Endothelial cell of umbilical vein (primary cell): ENCODE data around the gene KATNAL2. TPM values are rescaled to one million over a fixed set of nuclear protein-coding genes. Genes with fewer than 3 reads are reported as not detected.

Source experiments
- BruUV-seq: library from RNA; stranded (reverse); fragments of 400-500 nt; replicated peaks from 2 replicates; lab custom pipeline; 2021; lab: Mats Ljungman, UMichigan
- CTCF ChIA-PET: fragments of 300-600, 350-600 bp; sonication (Branson Sonifier 250); formaldehyde crosslinking; loops from one replicate; lab custom pipeline; 2021; ENCODE audit warnings: antibody characterized with exemption, inconsistent platforms; lab: Charles Lee
- POLR2A ChIA-PET: fragments of 300-600, 350-600 bp; sonication (Branson Sonifier 250); formaldehyde crosslinking; loops from one replicate; lab custom pipeline; 2021; ENCODE audit warnings: antibody characterized with exemption, inconsistent platforms; lab: Charles Lee
- DNase-seq: peaks from one replicate; pipeline ENCODE4 v3.0.0-alpha.2; 2011; ENCODE audit warnings: low read depth, low spot score
- FAIRE-seq: peaks from 2 replicates; lab custom pipeline; 2011; peaks lifted over from hg19 to GRCh38; lab: Jason Lieb, UNC
- H2AFZ ChIP-seq: 2 replicates; pipeline ENCODE4 v1.6.0; 2012; ENCODE audit warnings: low read depth, low read length, control low read depth, inconsistent platforms
- H3K27ac ChIP-seq: 2 replicates; pipeline ENCODE4 v1.5.1; 2011; ENCODE audit warnings: low read depth, mild to moderate bottlenecking, control low read depth, low read length, moderate library complexity; ENCODE audit not compliant: insufficient read depth
- H3K27me3 ChIP-seq, 2 experiments: 2 replicates each; pipeline versions ENCODE4 v1.6.0 to v1.6.1; 2011; ENCODE audit warnings: low read length in 2 of 2, mixed read lengths in 1 of 2; ENCODE audit not compliant: control insufficient read depth in 2 of 2, insufficient read depth in 2 of 2
- H3K36me3 ChIP-seq, 2 experiments: 2 replicates in 1 of 2; 3 replicates in 1 of 2; pipeline ENCODE4 v1.5.1; 2011; ENCODE audit warnings: low read length in 2 of 2, mild to moderate bottlenecking in 1 of 2, moderate library complexity in 1 of 2; ENCODE audit not compliant: control insufficient read depth in 2 of 2, insufficient read depth in 2 of 2; ENCODE audit errors: extremely low read depth in 1 of 2
- H3K4me1 ChIP-seq: 3 replicates; pipeline ENCODE4 v1.5.1; 2011; ENCODE audit warnings: mild to moderate bottlenecking, low read length; ENCODE audit not compliant: control insufficient read depth, insufficient read depth; ENCODE audit errors: extremely low read depth
- H3K4me2 ChIP-seq: 2 replicates; pipeline ENCODE4 v1.6.1; 2011; ENCODE audit warnings: low read length, control low read depth, mixed read lengths; ENCODE audit not compliant: insufficient read depth
- H3K4me3 ChIP-seq, 3 experiments: fragments of 200-600 bp in 1 of 3; sonication (generic), shearing (Covaris generic) in 1 of 3; replicated peaks in 1 of 3; 2 replicates each; pipeline ENCODE4 v1.5.1; 2011 to 2016; ENCODE audit warnings: control low read depth in 3 of 3, low read length in 3 of 3, mild to moderate bottlenecking in 2 of 3, inconsistent platforms in 1 of 3, low read depth in 1 of 3, moderate library complexity in 1 of 3; ENCODE audit not compliant: insufficient read depth in 1 of 3
- H3K79me2 ChIP-seq: 2 replicates; pipeline ENCODE4 v1.6.0; 2012; ENCODE audit warnings: low read length, inconsistent platforms; ENCODE audit not compliant: control insufficient read depth, insufficient read depth
- H3K9ac ChIP-seq: replicated peaks from 2 replicates; pipeline ENCODE3; 2011; ENCODE audit warnings: low read length, control low read depth; ENCODE audit not compliant: insufficient read depth; ENCODE audit errors: extremely low read depth
- H3K9me1 ChIP-seq: replicated peaks from 3 replicates; pipeline ENCODE4 v1.6.0; 2011; ENCODE audit warnings: mild to moderate bottlenecking, low read length; ENCODE audit not compliant: control insufficient read depth, insufficient read depth; ENCODE audit errors: extremely low read depth
- H3K9me3 ChIP-seq: replicated peaks from 2 replicates; pipeline ENCODE4 v1.5.1; 2012; ENCODE audit warnings: low read length, inconsistent platforms; ENCODE audit not compliant: control insufficient read depth, insufficient read depth
- H4K20me1 ChIP-seq: replicated peaks from 2 replicates; pipeline ENCODE3; 2011; ENCODE audit warnings: mild to moderate bottlenecking, low read length; ENCODE audit not compliant: control insufficient read depth, insufficient read depth; ENCODE audit errors: extremely low read depth
- CTCF ChIP-seq, 2 donors: IDR thresholded peaks; 1 replicate in 1 of 2; 2 replicates in 1 of 2; pipeline ENCODE4 v1.5.1; 2011; ENCODE audit warnings: low read length in 2 of 2, mild to moderate bottlenecking in 2 of 2, moderate library complexity in 2 of 2, control low read depth in 1 of 2, inconsistent platforms in 1 of 2, low read depth in 1 of 2; ENCODE audit not compliant: insufficient read depth in 1 of 2; ENCODE audit errors: extremely low read depth in 1 of 2
- EZH2 ChIP-seq: IDR thresholded peaks from 2 replicates; pipeline ENCODE4 v1.6.1; 2012; ENCODE audit warnings: borderline replicate concordance, low read depth, mild to moderate bottlenecking, moderate library complexity, low read length, inconsistent platforms; ENCODE audit not compliant: severe bottlenecking
- FOS ChIP-seq: IDR thresholded peaks from 2 replicates; pipeline ENCODE4 v1.6.1; 2011; ENCODE audit warnings: mild to moderate bottlenecking, low read length, moderate library complexity, borderline replicate concordance; ENCODE audit not compliant: insufficient read depth
- GATA2 ChIP-seq: IDR thresholded peaks from 2 replicates; pipeline ENCODE4 v1.7.0; 2011; ENCODE audit warnings: low read depth, mild to moderate bottlenecking, moderate library complexity, mixed read lengths, low read length; ENCODE audit not compliant: insufficient read length, insufficient read depth
- JUN ChIP-seq: IDR thresholded peaks from 2 replicates; pipeline ENCODE4 v1.6.1; 2011; ENCODE audit warnings: borderline replicate concordance, low read depth; ENCODE audit not compliant: insufficient read length, insufficient read depth
- MAX ChIP-seq: IDR thresholded peaks from 2 replicates; pipeline ENCODE4 v1.6.1; 2011; ENCODE audit not compliant: insufficient read depth, insufficient read length
- MYC ChIP-seq: IDR thresholded peaks from one replicate; pipeline ENCODE4 v1.6.1; 2011; ENCODE audit warnings: mild to moderate bottlenecking, low read depth, low read length
- POLR2A ChIP-seq: IDR thresholded peaks from 2 replicates; pipeline ENCODE4 v1.6.1; 2012; ENCODE audit warnings: low read depth, mild to moderate bottlenecking, control low read depth, low read length
- POLR2AphosphoS5 ChIP-seq: IDR thresholded peaks from 2 replicates; pipeline ENCODE4 v1.6.1; 2012; ENCODE audit warnings: low read depth, mild to moderate bottlenecking, control low read depth, low read length, moderate library complexity; ENCODE audit not compliant: insufficient read depth
- dilution Hi-C: fragments of 300-500 bp; cut with MboI; formaldehyde crosslinking; loops from one replicate; pipeline ENCODE4 v1.15.0; 2019; ENCODE audit warnings: low sequenced_read_pairs; ENCODE audit not compliant: extremely low pct_ligation_motif_present
- intact Hi-C: fragments of 100-400 bp; cut with micrococcal nuclease; formaldehyde crosslinking; loops from one replicate; pipeline ENCODE4 v1.10.0; 2022
- polyA plus RNA-seq, 4 experiments: library from polyadenylated mRNA; depleted of rRNA in 3 of 4; stranded (reverse) in 3 of 4; unstranded in 1 of 4; fragments of >200 nt; gene quantifications; 2 replicates each; pipeline versions ENCODE4 v1.2.1 to v1.2.3, GENCODE V29; 2011 to 2012; ENCODE audit warnings: missing spikeins in 1 of 4
- total RNA-seq: library from RNA; stranded (reverse); gene quantifications from 2 replicates; pipeline ENCODE4 v1.2.3, GENCODE V29; 2021

Gene KATNAL2
- total and polyA plus RNA-seq, 2 donors (not counting 3 experiments of a cell fraction or from before 2014, with no cell fraction given) = 0.51 to 1.3 TPM

DNA sequence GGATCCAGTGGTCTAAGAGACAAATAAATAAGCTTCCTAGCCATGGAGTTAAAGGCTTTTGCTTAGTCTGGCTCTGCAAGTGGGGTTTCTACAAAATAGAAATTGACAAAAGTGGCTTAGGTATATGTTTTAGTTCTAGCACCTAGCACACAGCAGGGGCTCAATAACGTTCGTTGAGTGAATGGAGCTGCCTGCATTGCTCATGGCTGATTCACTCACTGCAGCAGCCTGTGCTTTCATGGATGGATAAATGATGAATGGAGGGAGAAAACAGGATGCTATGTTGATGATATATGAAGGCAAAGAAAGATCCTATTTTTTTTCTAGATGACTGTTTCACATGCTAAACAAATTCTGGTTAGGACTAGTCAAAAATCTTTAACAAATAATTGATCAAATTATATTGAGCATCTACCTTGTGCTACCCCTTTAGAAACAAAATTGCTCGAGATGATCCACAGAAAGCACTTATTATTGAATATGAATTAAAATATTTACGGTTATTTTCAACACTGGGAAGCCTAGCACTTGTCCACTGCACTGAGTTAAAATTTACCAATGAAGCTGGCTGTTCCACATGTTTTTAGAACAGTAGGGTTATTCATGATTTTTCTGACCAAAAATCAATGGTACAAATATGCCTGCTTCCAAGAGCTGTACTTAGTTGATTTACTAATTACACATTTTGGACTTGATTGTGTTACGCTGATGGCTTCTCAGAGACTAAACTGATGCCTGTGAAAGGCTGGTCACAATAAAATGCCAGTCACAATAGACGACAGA, 193.3 kb downstream of the KATNAL2 start:
- POLR2A ChIA-PET = interaction anchor here (0.5 kb wide), 1 partner anchor 16 kb away, joined by 3 read pairs; no protein-coding TSS in a partner anchor
- H3K4me1 ChIP-seq = no peaks in the 10 kb centered on the region
- no peak overlapping the region for H3K9ac ChIP-seq
- no peak overlapping the region for H2AFZ ChIP-seq
- dilution Hi-C loops = no loop called here
- intact Hi-C loops = no loop called here
- no peak overlapping the region for H3K4me2 ChIP-seq
- H3K79me2 ChIP-seq = no peaks in the 10 kb centered on the region
- H3K27me3 ChIP-seq = no peaks in the 10 kb centered on the region
- no peaks in the 10 kb centered on the region for H3K9me3 ChIP-seq
- DNase-seq = no peak
- no TSS peak for BruUV-seq
- peaks cover 0 to 4% of the 10 kb centered on the region in 2 experiments for H3K36me3 ChIP-seq
- H3K27ac ChIP-seq = no peak overlapping the region
- H3K9me1 ChIP-seq = no peaks in the 10 kb centered on the region
- no peaks in the 10 kb centered on the region for H4K20me1 ChIP-seq
- no peak overlapping the region for H3K4me3 ChIP-seq
- TF ChIP-seq GATA2 (no peak), POLR2AphosphoS5 (no peak), MYC (no peak), CTCF (IDR thresholded peaks at IDR 0.05; ENCODE audit: extremely low read depth in 1 of 2, insufficient read depth in 1 of 2, low read depth in 1 of 2, low read length in 2 of 2) (no peak), FOS (no peak), EZH2 (no peak), JUN (no peak), MAX (no peak), POLR2A (no peak)
- FAIRE-seq = no peak
- CTCF ChIA-PET = interaction anchor here (1.8 to 2.7 kb wide), 3 partner anchors 9 to 94 kb away, joined by 6 to 24 read pairs (median 11); partner anchors contain the start of gene HDHD2
